HepG2 (cell line): ENCODE results near the gene ART5. TPM values are rescaled to one million over a fixed set of nuclear protein-coding genes. Genes with fewer than 3 reads are reported as not detected.

Source experiments
- DPF2 ChIP-seq: sonication (generic); formaldehyde crosslinking; IDR thresholded peaks from 2 replicates; pipeline ENCODE4 v1.4.0; 2020; ENCODE audit warnings: mild to moderate bottlenecking, low read depth, missing genetic modification reagents, borderline replicate concordance
- EHMT2 ChIP-seq: fragments of 200-600 bp; sonication (generic); IDR thresholded peaks from 2 replicates; pipeline ENCODE4 v1.7.0; 2017; ENCODE audit warnings: antibody characterized with exemption, low read depth, low read length, borderline replicate concordance
- HINFP ChIP-seq: sonication (generic); formaldehyde crosslinking; IDR thresholded peaks from 2 replicates; pipeline ENCODE4 v1.4.0; 2020; ENCODE audit warnings: low read depth, mild to moderate bottlenecking, missing genetic modification reagents
- MEF2D ChIP-seq: sonication (generic); formaldehyde crosslinking; IDR thresholded peaks from 2 replicates; pipeline ENCODE4 v1.5.1; 2020; ENCODE audit warnings: mild to moderate bottlenecking, missing genetic modification reagents
- MLXIP ChIP-seq: sonication (generic); formaldehyde crosslinking; IDR thresholded peaks from 2 replicates; pipeline ENCODE4 v1.9.0; 2021; ENCODE audit warnings: missing genetic modification reagents, borderline replicate concordance
- PRDM10 ChIP-seq: sonication (generic); formaldehyde crosslinking; IDR thresholded peaks from 2 replicates; pipeline ENCODE4 v1.4.0; 2020; ENCODE audit warnings: low read depth, missing genetic modification reagents
- TERF1 ChIP-seq: sonication (generic); formaldehyde crosslinking; IDR thresholded peaks from 2 replicates; pipeline ENCODE4 v1.8.0; 2022; ENCODE audit warnings: mild to moderate bottlenecking, missing genetic modification reagents, moderate library complexity
- ZC3H13 ChIP-seq: sonication (generic); formaldehyde crosslinking; IDR thresholded peaks from 2 replicates; pipeline ENCODE4 v1.8.1; 2023; ENCODE audit warnings: mild to moderate bottlenecking, missing genetic modification reagents, moderate library complexity
- ZMAT5 ChIP-seq: sonication (generic); formaldehyde crosslinking; IDR thresholded peaks from 2 replicates; pipeline ENCODE4 v1.5.0; 2020; ENCODE audit warnings: mild to moderate bottlenecking, low read depth, missing genetic modification reagents, borderline replicate concordance
- ZNF282 ChIP-seq: fragments of 450-650 bp; IDR thresholded peaks from 2 replicates; pipeline ENCODE4 v1.6.1; 2018; ENCODE audit not compliant: partially characterized antibody
- ZNF577 ChIP-seq: sonication (generic); formaldehyde crosslinking; IDR thresholded peaks from 2 replicates; pipeline ENCODE4 v1.4.0; 2020; ENCODE audit warnings: mild to moderate bottlenecking, low read depth, missing genetic modification reagents, borderline replicate concordance
- ZNF83 ChIP-seq: sonication (generic); formaldehyde crosslinking; IDR thresholded peaks from 2 replicates; pipeline ENCODE4 v1.4.0; 2020; ENCODE audit warnings: missing genetic modification reagents, mild to moderate bottlenecking, borderline replicate concordance
- polyA plus RNA-seq, 8 experiments: library from polyadenylated mRNA; depleted of rRNA in 3 of 8; stranded (reverse) in 7 of 8; unstranded in 1 of 8; fragments of >200 nt; fragmentation: Illumina TruSeq in 4 of 8; extraction: Trizol in 4 of 8; gene quantifications; 2 replicates each; pipeline versions ENCODE4 v1.2.1 to v1.2.3, GENCODE V29; 2011 to 2016; ENCODE audit warnings: low read depth in 4 of 8, missing spikeins in 1 of 8, mixed read lengths in 1 of 8; ENCODE audit not compliant: insufficient read depth in 1 of 8
- total RNA-seq, 5 experiments: library from RNA; depleted of rRNA; stranded (reverse); fragments of >200 nt; fragmentation: Illumina TruSeq; extraction: Trizol; gene quantifications; 2 replicates each; pipeline ENCODE4 v1.2.3, GENCODE V29; 2016; ENCODE audit warnings: low read depth in 1 of 5

Gene ART5
- total and polyA plus RNA-seq, 2 of the 13 experiments (the other 11 are each of a cell fraction or from before 2014, with no cell fraction given) = 0.55 to 0.93 TPM

GRCh38 chr11:3642071-3642951, 519 bp upstream of the ART5 start (continued):
- TF ChIP-seq EHMT2 (no peak), ZNF83 (CRISPR knock-in tag) (no peak), PRDM10 (CRISPR knock-in tag) (no peak), MEF2D (CRISPR knock-in tag) (peak; percentile 63; the same call in 1 of the 2 replicates), ZNF577 (CRISPR knock-in tag) (no peak), ZNF282 (no peak), MLXIP (no peak), DPF2 (CRISPR knock-in tag) (no peak), ZC3H13 (CRISPR knock-in tag) (no peak), ZMAT5 (CRISPR knock-in tag) (no peak), TERF1 (CRISPR knock-in tag) (no peak), HINFP (peak; percentile 66; the same call in 1 of the 2 replicates)
